Activated CD4-positive, alpha-beta T cell treated with anti-CD3 and anti-CD28 coated beads, Interleukin-2, amount 50 U/mL, for 16 hours (primary cell): Measurements from ENCODE around the gene YTHDC1.
A peak's percentile ranks its signal among the peaks of the same experiment; 100 is the strongest.
"Not testable (repeated sequence)": the region's sequence is repeated elsewhere in the genome, so short reads cannot be mapped to it uniquely, and the experiment has no call there.

Experiments
- DNase-seq: peaks from one replicate; pipeline ENCODE4 v3.0.0-alpha.2; 2020

YTHDC1 gene

DNA sequence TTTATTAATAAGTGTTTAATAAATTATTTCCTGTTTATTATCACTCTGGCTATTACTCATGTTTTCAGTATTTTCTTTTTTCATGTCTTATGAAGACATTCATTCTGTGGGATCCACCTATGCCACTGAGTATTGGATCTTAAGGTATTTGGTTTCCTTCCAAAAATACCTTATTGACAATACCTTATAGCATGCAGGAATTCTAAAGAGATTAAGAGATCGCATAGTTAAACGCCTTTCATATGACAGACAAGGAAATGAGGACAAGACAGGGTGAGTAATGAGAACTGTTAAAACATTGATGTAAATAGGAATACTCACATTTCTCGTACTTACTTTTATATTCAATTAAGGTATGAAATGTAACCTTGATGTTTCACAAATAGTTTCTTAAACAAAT, 66.2 kb downstream of the YTHDC1 start:
- no peak for DNase-seq

DNA sequence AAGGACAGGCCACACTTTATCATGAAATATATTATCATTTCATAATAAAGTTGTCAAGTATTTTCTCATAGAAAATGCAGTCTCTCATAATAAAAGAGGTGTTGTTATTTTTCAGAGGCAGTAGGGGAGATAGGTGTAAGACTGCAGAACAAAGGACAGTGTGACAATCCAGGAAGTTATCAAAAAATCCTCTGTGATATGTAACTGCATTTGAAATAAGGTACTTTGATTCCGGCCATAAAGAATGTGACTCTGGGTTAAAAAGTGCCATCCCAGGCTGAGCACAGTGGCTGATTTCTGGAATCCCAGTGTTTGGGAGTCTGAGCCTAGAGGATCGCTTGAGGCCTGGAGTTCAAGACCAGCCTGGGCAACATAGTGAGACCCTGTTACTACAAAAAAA, 66.8 kb downstream of the YTHDC1 start:
- no peak for DNase-seq

DNA sequence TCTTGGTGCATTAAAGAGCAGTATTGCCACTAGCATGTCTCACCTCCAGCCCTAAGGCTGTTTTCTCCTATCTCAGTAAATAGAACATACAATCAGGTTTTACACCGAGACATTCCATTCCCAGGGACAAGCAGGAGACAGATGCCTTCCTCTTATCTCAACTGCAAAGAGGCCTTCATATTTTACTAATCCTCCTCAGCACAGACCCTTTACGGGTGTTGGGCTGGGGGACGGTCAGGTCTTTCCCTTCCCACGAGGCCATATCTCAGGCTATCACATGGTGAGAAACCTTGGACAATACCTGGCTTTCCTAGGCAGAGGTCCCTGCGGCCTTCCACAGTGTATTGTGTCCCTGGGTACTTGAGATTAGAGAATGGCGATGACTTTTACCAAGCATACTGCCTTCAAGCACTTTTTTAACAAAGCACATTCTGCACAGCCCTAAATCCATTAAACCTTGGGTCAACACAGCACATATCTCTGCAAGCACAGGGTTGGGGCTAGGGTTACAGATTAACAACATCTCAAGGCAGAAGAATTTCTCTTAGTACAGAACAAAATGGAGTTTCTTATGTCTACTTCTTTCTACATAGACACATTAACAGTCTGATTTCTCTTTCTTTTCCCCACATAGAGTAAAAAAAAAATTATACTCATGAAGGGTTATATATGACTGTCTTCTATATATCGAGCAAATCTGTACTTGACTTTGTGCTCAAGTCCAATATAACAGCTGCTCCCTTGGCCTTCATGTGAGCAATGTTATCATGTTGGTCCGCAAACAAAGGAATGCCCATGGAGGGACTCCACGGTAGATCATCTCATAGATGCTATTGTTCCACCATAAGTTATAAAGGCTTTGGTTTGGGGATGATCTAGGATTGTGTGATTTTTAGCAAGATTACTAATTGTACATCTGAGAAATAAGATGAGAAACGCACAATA, 67.8 kb downstream of the YTHDC1 start:
- not testable (repeated sequence) for DNase-seq

DNA sequence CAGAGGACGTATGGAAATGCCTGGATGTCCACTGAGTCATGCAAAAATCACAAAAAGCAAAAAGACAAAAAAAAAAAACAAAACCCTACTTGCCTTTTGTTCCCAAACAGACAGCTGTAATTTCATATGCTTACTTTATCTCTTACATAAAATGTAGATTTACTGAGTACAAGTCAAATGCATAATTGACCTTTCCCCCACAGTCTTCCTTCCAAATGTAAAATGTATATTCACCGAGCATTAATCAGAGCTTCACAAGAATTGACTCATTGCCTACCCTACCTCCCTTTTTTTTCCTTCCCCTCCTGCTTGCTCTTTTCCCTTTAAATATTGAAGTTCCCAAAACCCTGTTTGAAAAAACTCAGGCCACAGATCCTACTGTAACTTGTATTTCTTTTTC, 71.9 kb downstream of the YTHDC1 start:
- no peak for DNase-seq

DNA sequence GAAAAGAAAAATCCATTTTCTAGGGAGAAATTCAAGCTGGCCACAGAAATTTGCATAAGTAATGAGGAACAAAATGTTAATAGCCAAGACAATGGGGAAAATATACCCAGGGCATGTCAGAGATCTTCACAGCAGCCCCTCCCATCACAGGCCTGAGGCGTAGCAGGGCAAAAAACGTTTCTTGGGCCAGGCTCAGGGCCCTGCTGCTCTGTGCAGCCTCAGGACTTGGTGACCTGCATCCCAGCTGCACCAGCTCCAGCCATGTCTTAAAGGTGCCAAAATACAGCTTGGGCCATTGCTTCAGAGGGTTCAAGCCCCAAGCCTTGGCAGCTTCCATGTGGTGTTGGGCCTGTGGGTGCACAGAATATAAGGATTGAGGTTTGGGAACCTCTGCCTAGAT, 72.3 kb downstream of the YTHDC1 start:
- no peak for DNase-seq

DNA sequence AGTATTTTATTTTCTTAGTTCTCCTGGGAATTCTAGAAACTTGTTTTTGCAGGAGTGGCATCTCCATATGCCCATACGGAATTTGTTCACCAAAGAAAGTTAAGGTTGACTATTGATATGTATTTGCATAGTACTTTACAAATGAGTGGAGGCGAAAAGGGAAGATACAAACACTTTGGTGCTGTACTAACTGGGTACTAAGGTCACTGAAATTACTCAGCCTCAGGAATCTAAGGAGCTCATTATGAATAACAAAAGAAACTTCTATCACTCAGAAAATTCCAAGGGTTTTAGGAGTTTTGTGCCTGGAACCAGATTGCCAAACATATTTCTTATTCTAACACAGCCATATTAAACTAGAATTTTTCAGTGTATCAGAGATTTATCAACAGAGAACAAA, 77.0 kb downstream of the YTHDC1 start:
- no peak for DNase-seq

DNA sequence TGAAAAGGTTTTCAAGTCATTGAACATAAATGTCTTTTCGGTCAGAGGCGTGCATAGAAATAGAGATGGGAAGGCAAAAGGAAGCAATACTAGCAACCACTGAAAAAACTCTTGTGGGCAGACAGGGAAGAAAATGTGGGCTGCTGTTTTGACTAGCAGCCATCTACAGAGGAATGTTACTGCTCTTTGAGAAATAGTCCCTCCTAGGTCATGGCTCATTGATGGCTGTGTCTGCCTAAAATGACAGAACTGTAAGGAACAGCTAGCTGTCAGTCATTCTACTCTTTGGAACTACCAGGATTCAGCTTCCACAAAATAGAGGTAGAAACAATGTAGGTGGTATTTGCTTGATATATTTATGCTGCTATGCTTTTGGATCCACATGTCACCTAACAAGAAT, 77.5 kb downstream of the YTHDC1 start:
- no peak for DNase-seq

DNA sequence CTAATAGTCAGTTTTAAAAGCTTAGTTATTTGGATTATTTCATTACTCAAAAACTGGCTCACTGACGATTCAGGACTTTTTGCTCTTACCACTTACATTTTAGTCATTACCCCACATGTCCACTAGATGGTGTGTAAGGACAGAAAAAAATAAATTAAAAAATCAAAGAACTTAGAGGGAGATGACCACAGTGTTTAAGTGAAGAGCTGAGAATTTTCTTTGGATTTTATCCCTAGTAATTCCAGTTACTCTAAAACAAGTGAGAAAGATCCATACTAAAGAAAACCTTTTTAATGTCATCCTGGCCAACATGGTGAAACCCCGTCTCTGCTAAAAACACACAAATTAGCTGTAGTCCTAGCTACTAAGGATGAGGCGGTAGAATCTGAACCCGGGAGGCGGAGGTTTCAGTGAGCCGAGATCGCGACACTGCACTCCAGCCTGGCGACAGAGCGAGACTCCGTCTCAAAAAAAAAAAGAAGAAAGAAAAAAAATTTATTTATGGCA, 78.0 kb downstream of the YTHDC1 start:
- peak; percentile 35 for DNase-seq

DNA sequence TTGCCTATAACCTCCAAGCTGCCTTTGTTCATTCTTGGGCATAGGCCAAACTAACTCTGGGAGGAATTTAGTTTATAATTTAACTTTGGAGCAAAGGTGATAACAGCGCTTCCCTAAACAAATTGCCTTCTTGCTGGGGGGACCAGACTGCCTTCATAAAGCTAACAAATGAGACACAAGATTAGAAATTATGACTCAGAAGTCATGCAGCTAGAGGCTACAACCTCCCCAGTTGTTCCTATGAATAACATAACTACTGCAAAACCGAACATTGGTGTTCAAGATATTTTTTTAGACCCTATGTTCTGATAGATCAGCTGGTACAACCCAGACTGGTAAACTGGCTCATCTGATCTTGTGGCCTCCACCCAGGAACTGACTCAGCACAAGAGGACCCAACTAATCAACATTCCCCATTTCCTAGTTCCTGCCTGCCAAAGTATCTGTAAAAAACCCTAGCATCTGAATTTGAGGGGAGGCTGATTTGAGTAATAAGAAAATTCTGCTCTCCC, 82.4 kb downstream of the YTHDC1 start:
- DNase-seq, result no peak

DNA sequence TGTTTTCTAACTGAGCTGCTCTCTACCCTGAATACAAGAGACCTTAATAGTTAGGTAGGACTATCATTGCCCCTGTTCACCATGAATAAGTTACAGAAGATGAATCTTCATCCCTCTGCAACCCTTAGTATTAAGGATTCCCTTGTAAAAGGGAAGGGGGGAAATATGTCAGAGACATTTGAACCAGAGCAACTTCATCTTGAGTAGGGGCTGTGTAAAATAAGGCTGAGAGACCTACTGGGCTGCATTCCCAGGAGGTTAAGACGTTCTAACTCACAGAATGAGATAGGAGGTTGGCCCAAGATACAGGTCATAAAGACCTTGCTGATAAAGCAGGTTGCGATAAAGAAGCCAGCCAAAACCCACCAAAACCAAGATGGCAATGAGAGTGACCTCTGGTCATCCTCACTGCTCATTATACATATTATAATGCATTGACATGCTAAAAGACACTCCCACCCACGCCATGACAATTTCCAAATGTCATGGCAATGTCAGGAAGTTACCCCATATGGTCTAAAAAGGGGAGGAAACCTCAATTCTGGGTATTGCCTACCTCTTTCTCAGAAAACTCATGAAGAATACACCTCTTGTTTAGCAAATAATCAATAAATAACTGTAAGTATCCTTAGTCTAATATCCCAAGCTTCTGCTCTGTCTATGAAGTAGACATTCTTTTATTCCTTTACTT, 84.9 kb downstream of the YTHDC1 start:
- DNase-seq, result no peak
